ENCODE measurements around the gene F2R.

GRCh38 chr5:76684756-76685519 is 31.0 kb upstream of the F2R start:
- TF ChIP-seq CTCF (CRISPR knock-in tag; IDR thresholded peaks at IDR 0.05) (no peak), MAFK (conservative IDR thresholded peaks at IDR 0.05 in 1 of 2, IDR thresholded peaks at IDR 0.05 in 1 of 2; ENCODE audit: low read length in 2 of 2) (no peak), POLR2AphosphoS5 (IDR thresholded peaks at IDR 0.05; ENCODE audit: low read depth, low read length) (no peak), TEAD3 (CRISPR knock-in tag; optimal IDR thresholded peaks at IDR 0.05; ENCODE audit: borderline replicate concordance) (no peak), SIN3A (IDR thresholded peaks at IDR 0.05; ENCODE audit: borderline replicate concordance, low read depth, low read length) (no peak)
